ENCODE results near the gene BIVM. TPM values are rescaled to one million over a fixed set of nuclear protein-coding genes. Genes with fewer than 3 reads are reported as not detected.

The BIVM gene, protein sequence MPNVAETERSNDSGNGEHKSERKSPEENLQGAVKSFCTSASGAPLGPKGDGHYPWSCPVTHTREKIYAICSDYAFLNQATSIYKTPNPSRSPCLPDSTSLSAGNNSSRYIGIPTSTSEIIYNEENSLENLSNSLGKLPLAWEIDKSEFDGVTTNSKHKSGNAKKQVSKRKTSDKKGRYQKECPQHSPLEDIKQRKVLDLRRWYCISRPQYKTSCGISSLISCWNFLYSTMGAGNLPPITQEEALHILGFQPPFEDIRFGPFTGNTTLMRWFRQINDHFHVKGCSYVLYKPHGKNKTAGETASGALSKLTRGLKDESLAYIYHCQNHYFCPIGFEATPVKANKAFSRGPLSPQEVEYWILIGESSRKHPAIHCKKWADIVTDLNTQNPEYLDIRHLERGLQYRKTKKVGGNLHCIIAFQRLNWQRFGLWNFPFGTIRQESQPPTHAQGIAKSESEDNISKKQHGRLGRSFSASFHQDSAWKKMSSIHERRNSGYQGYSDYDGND
- 31.0 TPM for total RNA-seq
- long read RNA-seq, transcript BIVM-201 (11 exons, 3,859 nt) = major isoform, 7 of 94 reads
- long read RNA-seq, partial matches to known transcripts = 7 of 94 reads
- long read RNA-seq, other reads (novel, unspliced or antisense) = 80 of 94 reads

DNA sequence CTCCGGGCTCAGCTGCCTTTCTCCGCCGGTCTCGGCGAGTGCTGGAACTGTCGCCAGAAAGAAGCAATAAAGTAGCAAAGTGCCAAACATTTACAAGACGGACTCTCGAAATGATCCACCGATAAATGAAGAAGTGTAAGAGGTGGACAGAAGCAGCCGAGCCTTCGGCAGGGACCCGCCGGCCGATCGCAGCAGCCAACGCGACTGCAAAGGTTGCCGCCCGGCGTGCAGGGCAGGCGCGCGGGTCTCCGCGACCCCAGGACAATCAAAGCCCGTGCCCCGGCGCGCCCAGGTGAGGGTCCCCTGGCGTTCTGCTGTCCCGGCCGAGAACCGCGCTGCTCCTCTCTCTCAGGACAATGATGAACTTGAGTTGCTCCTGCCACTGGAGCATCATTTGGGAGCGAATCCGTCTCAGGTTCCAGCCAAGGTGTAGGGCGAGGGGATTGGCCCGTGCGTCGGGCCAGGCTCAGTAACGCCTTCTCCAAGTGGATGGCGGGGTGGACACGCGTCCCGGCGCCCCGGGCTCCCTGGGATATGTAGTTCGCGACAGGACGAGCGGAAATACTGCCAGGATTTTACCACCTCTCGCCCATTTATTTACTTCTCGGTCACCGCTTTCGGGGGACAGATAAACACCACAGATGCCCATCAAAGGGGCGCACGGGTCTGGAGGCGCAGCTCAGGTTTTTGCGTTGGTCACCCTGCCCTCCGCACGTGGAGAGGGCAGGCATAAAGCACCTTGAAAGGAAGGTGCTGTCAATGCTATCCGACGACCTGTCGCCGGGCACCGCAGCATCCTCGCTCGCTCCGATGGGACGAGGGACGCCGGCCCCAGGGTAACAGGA lies at the start of gene BIVM, which contains the start of gene POGLUT2:
Gene BIVM (plus strand): TSS at position 539 of the 845 bp plus-strand sequence. CDS start 8,149 bp downstream, outside the sequence.
Gene POGLUT2 (minus strand): TSS at position 396 of the 845 bp plus-strand sequence. CDS start 306 bp downstream, at position 90.
- ATAC-seq (ENCODE audit: poor library complexity) (peak; percentile 93), DNase-seq (peak; percentile 93)
- intact Hi-C loops (cut with DNase I) = no loop called here

DNA sequence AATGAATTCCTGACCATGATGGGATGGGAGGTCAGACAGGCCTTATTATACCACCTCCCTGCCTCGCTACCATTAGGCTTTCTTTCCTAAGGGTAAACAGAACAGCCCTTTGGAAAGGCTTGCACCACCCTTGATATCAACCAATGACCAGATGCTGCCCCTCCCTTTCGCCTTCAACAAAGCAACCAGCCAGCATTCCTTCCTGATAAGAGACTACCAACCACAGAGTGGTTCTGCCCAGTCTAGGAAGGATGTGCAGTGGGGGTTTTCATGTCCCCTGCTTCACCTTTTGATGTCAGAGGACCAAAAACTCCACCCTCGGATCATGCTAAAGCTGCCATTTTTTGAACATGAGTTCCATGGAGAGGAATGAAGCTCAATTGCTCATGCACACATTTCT lies 47.0 kb upstream of the BIVM start:
- intact Hi-C loops (cut with DNase I) = no loop called here
- no peak for ATAC-seq (ENCODE audit: poor library complexity)
- no peak for DNase-seq

DNA sequence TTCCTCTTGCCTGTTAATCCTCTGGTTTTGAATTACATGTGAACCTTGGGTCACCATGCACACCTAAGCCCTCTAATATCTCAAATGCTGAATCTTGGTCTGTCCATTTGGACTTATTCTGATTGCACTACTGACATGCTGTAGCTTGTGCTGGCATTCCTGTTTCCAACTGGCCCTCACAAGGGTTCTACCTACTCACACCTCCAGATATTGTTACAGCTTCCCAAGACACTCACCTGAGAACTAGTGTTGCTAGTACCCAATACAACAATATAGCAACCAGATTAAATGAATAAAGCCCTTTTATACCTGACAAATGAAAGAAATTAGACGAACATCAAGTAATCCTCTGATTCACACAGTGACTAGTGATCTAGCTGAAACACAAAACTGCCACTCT lies 41.9 kb upstream of the BIVM start:
- intact Hi-C loops (cut with DNase I) = no loop called here
- DNase-seq (no peak), ATAC-seq (ENCODE audit: poor library complexity) (no peak)

DNA sequence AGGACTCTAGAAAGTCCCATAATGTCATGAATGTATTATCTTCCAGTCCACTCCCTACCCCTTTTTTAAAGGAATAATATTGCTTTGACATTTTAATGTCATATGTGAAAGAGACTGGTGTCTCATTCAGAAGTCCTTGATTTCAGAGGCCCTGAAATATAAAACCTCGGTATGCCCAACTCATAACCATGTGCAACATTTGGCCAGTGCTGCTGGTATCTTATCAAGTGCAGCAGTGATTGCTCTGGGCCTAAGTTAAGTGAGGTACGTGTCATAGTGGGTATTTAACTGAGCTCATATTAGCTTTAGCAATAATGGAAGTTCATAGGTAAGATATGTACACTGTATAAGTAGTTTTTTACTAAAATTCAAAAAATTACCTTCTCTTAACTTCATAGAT lies 40.1 kb upstream of the BIVM start:
- DNase-seq (no peak), ATAC-seq (ENCODE audit: poor library complexity) (peak; percentile 76)
- intact Hi-C loops (cut with DNase I) = no loop called here

DNA sequence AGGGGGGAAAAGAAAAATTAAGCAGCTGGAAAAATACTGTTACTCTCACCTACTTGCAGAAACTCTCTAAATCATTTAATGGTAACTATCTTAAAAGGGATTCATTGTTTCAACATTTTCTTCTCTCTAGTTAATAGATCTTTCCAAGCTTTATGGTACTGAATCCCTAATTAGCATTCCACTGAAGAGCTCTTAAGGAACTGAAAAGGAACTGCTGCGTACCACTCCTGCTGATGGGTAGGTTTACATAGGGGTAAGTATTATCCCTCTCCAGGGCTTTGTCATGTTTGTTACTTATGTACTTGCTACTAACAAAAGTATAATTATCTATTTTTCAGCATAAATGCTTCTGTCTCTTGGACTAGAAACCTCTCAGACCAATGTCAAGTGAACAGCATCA lies 37.8 kb upstream of the BIVM start:
- DNase-seq (no peak), ATAC-seq (ENCODE audit: poor library complexity) (no peak)
- intact Hi-C loops (cut with DNase I) = no loop called here

DNA sequence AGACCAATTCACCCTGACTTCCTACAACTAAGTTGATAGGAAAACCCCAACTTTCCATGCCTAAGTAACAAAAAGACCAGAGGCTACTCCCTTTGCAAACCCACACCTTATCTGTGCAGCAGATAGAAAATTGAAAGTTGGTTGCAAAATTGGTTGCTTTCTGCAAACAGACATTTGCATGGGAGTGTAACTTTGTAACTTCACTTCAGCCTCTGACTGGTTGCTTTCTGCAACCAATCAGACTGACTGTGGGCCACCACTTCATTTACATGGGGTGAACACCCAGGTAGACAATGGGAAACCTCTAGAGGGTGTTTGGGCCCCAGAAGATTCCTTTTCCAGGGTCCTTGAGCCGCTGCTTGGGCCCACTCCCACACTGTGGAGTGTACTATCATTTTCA lies 35.2 kb upstream of the BIVM start:
- intact Hi-C loops (cut with DNase I) = no loop called here
- no peak for ATAC-seq (ENCODE audit: poor library complexity)
- no peak for DNase-seq

DNA sequence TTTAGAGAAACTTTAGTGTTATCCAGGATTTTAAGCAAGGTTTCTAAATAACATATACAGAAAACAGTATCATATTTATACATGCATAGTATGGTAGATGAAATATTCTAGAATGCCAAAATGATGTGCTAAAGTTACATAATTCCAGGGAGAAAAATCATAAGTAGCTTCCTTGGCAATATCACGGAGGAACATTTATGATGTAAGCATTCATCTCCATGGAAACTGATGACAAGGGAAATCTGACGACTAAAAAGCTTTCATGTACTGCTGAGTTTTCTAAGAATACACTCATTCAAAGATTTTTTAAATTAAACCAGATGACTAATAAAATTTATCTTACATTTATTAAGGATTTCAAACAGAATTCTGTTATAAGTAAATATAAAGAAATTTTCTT lies 30.0 kb upstream of the BIVM start:
- ATAC-seq (ENCODE audit: poor library complexity) (no peak), DNase-seq (no peak)
- intact Hi-C loops (cut with DNase I) = no loop called here

DNA sequence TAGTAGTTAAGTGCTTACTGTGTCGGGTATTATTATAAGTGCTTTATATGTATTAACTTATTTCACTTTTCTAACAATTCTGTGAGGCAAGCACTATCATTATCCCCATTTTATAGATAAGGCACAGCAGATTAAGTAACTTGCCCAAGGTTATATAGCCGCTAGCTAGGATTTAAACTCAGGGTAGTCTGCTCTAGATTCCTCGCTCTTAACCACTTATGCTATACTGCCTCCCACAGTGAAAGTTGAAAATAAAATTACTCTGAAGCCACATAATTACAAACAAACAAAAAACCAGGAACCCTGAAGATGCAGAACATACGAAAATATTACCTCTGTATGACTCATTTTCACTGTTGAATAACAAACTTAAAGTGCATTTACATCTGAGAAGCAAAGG lies 29.2 kb upstream of the BIVM start:
- DNase-seq (no peak), ATAC-seq (ENCODE audit: poor library complexity) (no peak)
- intact Hi-C loops (cut with DNase I) = loop anchor here (10.0 kb wide), 1 partner anchor 75 kb away; the partner anchor contains the start of gene ERCC5

DNA sequence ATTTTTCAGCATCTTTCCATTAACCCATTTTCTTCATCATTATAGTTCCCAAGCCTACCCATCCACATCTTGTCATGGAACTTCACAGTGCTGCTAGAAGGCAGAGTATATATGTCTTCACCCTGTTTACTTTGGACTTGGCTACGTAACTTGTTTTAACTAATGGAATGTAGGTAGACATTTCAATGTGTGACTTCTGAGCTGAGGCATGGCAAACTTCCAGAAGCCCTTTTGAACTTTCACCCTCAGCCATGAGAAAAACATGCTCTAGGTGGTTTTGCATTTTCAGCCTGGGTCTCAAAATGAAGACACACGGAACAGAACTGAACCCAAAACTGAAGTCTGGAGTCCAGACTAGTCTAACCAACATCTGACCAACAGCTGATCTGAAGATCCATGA lies 28.5 kb upstream of the BIVM start:
- ATAC-seq (ENCODE audit: poor library complexity) (no peak), DNase-seq (no peak)
- intact Hi-C loops (cut with DNase I) = loop anchor here (10.0 kb wide), 1 partner anchor 74 kb away; the partner anchor contains the start of gene ERCC5

DNA sequence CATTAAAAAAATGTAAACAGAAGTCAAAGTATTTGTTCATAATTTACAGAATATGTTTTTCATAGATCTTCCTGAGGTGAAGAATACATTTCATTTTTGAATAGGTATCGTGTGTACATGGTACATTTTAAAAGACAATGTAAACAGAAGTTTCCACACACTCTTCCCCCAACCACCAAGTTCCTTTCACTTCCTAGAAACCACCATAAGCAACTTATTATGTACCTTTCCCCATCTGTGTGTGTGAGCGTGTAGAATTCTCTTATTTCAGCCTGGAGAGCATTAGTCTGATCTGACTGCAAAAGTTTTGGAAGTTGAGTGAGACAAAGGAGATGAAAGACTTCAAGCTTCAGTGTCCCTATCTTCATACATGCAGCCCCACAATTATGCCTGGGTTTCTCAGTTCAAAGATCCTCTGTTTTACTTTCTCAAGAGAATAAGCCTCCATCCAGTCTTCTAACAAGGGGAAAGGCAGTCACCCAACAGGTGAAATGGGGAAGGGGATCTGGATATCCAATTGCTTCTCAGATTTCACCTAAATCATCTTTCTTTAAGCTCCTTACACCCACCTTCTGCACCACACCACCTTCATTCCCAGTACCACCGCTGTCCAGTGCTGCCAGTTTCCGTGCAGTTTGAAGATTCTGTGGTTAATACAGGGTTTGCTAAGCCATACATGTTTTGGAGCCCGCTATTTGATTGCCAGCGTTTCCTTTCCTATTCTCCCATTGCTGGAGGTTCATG lies 27.4 kb upstream of the BIVM start:
- intact Hi-C loops (cut with DNase I) = loop anchor here (10.0 kb wide), 1 partner anchor 73 kb away; the partner anchor contains the start of gene ERCC5
- DNase-seq (no peak), ATAC-seq (ENCODE audit: poor library complexity) (no peak)

DNA sequence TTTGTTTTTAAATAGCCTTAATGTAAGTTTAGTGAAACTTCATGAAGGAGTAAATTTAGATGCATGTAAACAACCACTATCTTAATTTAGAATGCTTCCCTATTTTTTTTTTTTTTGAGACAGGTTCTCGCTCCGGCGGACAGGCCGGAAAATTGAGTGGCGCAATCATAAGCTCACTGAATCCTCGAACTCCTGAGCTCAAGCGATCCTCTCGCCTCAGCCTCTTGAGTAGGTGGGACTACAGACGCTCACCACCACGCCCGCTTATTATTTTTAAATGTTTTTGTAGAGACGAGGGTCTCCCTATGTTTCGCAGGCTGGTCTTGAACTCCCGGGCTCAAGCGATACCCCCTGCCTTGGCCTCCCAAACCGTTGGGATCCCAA lies 26.9 kb upstream of the BIVM start:
- no peak for ATAC-seq (ENCODE audit: poor library complexity)
- no peak for DNase-seq
- intact Hi-C loops (cut with DNase I) = loop anchor here (10.0 kb wide), 1 partner anchor 73 kb away; the partner anchor contains the start of gene ERCC5

DNA sequence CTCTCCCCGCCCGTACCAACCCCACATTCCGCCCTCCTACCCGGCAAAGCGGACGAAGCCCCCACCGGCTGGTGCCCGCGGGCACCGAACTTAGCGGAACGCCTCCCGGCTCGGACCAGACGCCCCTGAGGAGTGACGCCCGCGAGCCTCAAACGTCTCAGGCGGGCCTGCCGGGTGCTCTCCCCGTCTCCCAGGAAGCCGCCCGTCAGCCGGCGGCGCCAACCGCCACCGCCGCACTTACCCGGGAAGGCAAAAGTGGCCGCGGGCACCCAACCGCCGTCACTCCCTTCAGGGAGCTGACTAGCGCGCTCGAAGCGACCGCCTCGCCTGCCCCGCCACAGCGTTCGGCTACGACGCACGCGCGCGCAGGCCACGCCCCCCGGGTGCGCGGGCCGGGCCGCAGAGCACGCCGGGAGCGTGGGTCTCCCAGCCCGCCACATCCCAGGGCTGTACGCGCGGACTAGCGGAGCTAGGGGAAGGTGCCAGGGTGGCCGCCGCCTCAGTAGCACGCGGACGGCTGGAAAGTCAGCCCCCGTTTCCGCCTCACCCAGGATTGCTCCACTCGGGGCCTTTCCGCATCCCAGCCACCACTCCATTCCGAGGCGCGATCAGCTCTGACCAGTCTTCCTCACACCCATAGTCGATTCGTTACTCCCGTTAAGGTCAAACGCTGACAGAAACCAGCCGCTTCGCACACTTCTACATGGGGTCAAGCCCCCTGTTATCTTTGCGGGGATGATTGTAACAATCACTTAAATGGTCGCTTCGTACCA lies 25.3 kb upstream of the BIVM start, which contains the start of gene TEX30:
Gene TEX30 (minus strand): TSS at position 346 of the 773 bp plus-strand sequence. CDS start 3,760 bp downstream, outside the sequence.
- intact Hi-C loops (cut with DNase I) = loop anchor here (10.0 kb wide), 1 partner anchor 71 kb away; the partner anchor contains the start of gene ERCC5
- DNase-seq (peak; percentile 91), ATAC-seq (ENCODE audit: poor library complexity) (peak; percentile 100)

DNA sequence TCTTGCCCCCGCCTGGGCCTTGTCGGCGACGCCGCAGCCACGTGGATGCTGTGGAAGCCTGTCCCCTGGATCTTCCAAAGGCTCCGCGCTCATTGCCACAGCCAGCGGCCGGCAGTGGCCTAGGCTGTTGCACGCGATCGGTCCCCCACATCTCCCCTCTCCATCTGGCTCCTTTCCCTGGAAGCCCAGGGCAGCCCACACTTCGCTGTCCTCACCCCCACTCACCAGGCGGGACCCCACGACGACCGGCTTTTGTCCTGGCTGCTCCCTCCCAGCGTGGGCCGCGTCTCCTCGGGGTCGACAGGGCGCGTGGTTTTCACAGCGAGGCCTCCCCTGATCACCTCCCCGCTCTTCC lies 24.7 kb upstream of the BIVM start:
- peak; percentile 15 for ATAC-seq (ENCODE audit: poor library complexity)
- peak; percentile 48 for DNase-seq
- intact Hi-C loops (cut with DNase I) = loop anchor here (10.0 kb wide), 1 partner anchor 71 kb away; the partner anchor contains the start of gene ERCC5

DNA sequence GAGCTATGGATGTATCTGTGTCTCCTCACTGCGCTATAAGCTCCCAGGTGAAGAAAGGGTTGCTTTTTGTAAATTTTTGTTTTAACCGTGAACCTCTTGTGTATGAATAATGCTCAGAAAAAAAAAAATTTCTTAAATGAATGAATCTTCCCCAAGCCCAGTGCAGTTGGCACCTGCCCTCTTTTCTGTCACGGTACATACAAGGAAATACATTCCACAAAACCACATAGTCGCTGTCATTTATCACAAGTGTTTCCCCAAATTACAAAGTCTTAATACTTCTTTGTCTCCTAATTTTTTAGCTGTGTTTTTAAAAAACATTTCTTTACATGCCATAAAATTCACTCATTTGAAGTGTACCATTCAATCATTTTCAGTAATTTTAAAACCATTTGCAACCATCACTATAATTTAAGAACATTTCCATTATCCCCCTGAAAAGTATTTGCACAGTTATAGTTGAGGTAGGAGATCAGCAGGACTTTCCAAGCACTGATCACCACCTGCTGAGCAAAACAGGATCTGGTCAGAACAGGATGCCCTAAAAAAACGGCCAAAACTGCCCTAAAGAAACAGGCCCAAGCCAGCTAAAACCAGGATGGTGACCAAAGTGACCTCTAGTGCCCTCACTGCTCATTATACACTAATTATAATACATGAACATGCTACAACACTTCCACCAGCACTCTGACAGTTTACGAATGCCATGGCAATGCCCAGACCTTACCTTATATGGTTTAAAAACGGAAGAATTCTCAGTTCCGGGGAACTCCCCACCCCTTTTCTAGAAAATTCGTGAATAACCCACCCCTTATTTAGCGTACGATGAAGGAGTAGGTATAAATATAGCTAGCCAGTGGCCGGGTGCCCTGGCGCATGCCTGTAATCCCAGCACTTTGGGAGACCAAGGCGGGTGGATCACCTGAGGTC lies 24.1 kb upstream of the BIVM start:
- ATAC-seq (ENCODE audit: poor library complexity) = no peak
- intact Hi-C loops (cut with DNase I) = loop anchor here (10.0 kb wide), 1 partner anchor 70 kb away; the partner anchor contains the start of gene ERCC5
- DNase-seq = no peak

DNA sequence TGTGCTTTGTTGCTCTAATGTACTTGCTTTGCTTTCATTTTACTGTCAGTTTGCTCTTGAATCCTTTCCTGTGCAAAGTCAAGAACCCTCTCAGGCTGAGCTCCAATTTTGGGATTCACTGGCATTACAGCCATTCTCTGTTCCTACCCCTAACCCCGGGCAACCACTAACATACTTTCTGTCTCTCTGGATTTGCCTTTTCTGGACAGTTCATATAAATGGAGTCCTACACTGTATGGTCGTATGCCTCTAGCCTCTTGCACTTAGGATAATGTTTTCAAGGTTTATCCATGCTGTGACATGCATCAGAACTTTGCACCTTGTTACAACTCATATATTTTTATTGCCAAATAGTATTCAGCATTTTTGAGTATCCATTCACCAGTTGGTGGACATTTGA lies 22.6 kb upstream of the BIVM start:
- no peak for DNase-seq
- intact Hi-C loops (cut with DNase I) = loop anchor here (10.0 kb wide), 1 partner anchor 69 kb away; the partner anchor contains the start of gene ERCC5
- ATAC-seq (ENCODE audit: poor library complexity) = no peak

DNA sequence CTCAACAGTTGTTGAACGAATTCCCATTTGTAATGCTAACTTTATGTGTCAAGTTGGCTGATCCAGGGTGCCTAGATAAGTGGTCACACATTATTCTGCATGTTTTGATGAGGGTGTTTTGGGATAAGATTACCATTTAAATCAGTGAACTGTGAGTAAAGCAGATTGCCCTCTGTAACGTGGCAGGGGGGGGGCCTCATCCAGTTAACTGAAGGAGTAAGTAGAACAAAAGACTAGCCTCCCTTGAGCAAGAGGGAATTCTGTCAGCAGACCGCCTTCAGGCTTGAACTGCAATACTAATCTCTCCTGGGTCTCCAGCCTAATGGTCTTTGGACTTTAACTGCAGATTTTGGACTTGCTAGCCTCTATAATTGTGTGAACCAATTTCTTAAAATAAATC lies 21.2 kb upstream of the BIVM start:
- no peak for ATAC-seq (ENCODE audit: poor library complexity)
- DNase-seq = no peak
- intact Hi-C loops (cut with DNase I) = loop anchor here (10.0 kb wide), 1 partner anchor 67 kb away; the partner anchor contains the start of gene ERCC5
